Measurements from ENCODE around the gene TMEM138.
"Not testable (repeated sequence)": the region's sequence is repeated elsewhere in the genome, so short reads cannot be mapped to it uniquely, and the experiment has no call there.

The TMEM138 gene

DNA sequence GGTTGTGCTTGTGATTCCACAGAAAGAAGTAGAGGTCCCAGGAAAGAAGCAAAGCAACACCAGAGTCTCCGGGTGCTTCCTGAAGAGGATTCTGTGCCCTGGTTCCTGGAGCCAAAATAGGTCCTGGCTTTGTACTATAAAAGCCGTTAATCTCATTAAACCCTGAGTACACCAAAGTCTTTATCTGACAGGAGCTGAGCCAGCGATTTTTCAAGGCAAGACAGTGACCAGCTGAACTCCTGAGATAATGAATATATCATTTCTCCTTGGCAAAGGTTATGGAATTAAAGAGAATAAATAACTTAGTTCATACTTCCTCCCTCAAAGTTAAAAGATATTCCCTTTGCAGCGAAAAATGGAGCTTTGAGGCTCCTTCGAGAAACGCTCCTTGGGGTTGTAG, 5.2 kb downstream of the TMEM138 start:
- no peak for DNase-seq (ENCODE audit: low spot score)

- DNase-seq (ENCODE audit: low spot score) = no peak
These were observed 6.5 kb downstream of the TMEM138 start for GRCh38 chr11:61368646-61369045.

- DNase-seq (ENCODE audit: low spot score) = no peak
These were observed 7.5 kb downstream of the TMEM138 start for GRCh38 chr11:61369372-61370348.

GRCh38 chr11:61370349-61371005, 8.3 kb downstream of the TMEM138 start:
- no peak for DNase-seq (ENCODE audit: low spot score)

GRCh38 chr11:61372659-61373420, 10.7 kb downstream of the TMEM138 start:
- no peak for DNase-seq (ENCODE audit: low spot score)

DNA sequence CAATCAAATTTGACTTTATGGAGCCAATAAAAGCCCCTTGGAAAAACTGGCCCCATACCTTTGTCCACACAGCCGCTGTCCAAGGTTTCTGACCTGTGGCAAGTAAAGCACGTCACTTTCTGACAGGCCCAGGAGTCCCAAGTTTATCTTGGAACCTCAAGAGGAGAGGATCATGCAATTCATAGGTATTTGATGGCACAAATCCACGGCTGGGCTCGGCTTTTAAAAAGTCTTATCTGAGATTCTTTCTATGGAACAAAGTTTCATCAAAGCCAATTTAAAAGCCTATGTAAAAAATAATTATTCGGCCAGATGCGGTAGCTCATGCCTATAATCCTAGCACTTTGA, 13.6 kb downstream of the TMEM138 start:
- DNase-seq (ENCODE audit: low spot score) = no peak

- DNase-seq (ENCODE audit: low spot score) = no peak
These were observed 15.4 kb downstream of the TMEM138 start for GRCh38 chr11:61377461-61378160.

GRCh38 chr11:61378713-61379313, 16.6 kb downstream of the TMEM138 start:
- no peak for DNase-seq (ENCODE audit: low spot score)

GRCh38 chr11:61380884-61381283, 18.7 kb downstream of the TMEM138 start:
- DNase-seq (ENCODE audit: low spot score) = no peak

- not testable (repeated sequence) for DNase-seq (ENCODE audit: low spot score)
These were observed 21.7 kb downstream of the TMEM138 start for GRCh38 chr11:61383859-61384258.

DNA sequence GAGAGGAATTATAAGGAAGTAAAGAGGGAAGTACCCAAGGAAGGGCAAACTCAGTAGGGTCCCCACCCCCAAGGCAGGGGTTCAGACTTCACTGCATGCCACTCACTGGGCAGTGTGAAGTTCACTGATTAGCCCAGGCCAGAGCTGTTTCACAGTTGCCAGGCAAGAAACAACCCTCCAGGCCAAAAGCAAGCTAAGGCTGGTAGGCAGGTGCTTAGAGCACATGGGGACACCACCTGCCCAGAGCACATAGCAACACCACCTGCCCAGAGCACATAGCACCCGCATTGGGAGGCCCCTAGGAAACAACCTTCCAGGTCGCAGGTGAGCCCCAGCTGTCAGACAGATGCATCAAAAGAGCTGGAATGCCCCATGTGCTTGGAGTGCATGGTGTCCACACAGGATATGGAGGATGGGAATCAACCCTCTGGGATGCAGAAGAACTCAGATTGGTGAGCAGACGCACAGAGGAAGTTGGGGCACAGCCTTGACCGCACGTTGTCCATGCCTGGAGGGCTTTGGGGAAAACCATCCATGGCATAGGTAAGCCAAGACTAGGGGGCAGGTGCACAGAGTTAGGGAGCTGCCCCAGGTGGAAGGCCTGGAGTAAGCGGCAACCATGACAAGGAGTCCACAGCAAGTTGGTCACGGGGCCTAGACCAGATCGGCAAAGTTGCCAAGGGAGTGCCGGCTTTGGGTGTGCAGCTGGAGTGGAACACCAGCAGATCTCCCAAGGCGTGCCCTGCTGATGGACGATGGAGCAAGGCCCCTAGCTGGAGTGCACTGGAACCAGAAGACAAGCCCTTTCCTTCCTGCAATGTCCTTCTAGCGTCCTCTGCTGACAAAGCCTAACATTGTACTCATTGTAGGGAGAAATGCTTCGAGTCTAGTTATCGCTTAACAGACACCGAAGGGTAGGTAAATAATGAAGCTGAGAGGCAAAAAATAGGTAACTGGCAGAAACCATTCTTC, 22.4 kb downstream of the TMEM138 start:
- DNase-seq (ENCODE audit: low spot score) = no peak

DNA sequence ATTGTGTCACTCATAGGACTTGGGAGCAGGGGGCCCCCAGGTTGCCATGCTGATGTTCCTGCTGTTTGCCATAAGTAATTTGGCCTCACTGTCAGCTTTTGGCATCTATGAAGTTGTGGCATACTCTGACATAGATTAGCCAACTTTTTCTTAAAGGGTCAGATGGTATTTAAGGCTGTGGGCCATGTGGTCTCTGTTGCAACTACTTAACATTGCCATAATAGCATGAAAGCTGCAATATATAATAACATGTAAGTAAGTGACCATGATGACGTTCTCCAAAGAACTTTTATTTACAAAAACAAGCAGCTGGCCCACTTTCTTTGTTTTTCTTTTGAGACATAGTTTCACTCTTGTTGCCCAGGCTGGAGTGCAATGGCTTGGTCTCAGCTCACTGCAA, 28.0 kb downstream of the TMEM138 start:
- DNase-seq (ENCODE audit: low spot score) = no peak

DNA sequence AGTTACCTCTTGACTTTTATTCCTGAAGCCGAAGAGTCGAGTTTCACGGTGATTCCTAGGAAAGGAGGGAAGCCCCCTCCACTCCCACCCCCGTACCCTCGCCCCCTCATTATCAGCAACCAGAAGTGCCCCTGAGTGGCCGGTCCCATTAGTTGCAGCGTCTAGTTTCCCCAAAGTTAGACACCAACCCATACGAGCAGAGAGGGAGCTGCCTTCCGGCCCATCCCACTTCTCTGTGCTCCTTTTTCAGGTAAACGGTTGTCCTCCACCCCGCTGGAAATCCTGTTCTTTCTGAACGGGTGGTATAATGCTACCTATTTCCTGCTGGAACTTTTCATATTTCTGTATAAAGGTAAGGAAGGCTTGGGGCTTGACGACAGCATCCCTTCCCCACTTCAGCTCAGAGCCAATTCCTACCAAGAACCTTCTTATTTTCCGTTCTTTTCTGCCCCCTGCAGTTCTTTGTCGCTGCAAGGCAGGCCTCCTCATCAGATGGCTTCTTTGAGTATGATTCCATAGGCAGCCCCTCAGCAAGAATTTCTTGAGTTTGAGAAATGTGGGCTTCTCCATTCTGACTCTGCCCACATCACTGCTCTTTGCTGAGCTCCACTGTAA, 30.9 kb downstream of the TMEM138 start:
- no peak for DNase-seq (ENCODE audit: low spot score)

- DNase-seq (ENCODE audit: low spot score) = no peak
These were observed 39.0 kb downstream of the TMEM138 start for GRCh38 chr11:61401173-61401572.

DNA sequence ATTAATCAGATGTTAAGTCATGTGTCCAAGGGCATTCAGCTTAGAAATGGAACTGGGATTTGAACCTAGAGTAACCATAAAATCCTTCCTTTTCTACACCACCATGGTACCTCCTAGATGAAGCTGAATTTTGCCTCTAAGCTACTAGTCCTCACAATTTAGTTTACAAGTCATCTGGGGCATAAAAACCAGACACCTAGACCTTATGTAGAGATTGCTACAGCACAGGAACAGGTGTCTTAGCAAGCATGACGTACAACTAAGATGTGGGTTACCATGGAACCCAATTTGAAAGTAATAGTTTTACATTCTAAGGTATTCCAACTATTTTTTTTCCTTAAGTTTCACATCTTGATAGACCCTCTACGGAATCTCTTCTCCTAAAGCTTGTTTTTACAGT, 39.4 kb downstream of the TMEM138 start:
- DNase-seq (ENCODE audit: low spot score) = no peak

GRCh38 chr11:61403658-61404057, 41.5 kb downstream of the TMEM138 start:
- no peak for DNase-seq (ENCODE audit: low spot score)

- no peak for DNase-seq (ENCODE audit: low spot score)
These were observed 41.9 kb downstream of the TMEM138 start for GRCh38 chr11:61404103-61404502.

DNA sequence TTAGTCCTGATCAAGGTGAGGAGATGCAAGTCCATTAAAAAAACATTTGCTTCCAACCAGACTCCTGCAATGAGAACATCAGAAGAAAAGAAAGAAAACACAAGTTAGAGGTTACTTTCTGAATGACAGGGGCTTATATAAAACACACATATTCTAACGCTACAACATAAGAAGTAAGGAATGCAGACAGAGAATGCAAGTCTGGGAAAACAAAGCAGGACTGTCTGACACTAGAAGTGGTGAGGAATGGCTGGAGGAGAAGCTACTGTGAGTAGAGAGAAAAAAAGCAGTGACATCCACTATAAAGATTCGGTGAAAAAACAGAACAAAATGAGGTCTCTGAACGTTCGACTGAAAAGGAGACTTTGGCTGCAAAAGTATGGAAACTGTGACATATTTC, 42.5 kb downstream of the TMEM138 start:
- DNase-seq (ENCODE audit: low spot score) = no peak

DNA sequence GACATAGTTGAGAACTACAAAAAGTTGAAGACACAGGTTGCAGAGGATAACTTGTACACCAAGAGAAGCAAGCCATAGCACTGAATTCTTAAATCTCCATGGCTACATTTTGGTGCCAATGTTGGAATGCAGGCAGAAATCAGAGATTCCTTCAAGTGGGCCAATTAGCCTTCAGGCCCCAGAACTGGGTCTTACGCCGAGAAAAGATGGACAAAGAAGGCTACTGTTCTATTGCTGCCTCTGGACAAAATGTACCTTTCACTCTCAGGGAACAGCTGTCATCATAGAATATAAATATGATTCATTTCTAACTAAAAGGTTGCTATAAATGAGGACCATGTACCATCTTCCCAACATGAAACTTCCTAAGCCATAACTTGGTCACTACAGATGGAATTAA, 43.9 kb downstream of the TMEM138 start:
- DNase-seq (ENCODE audit: low spot score) = no peak
